GM19328 (cell line): ENCODE measurements around the gene ZNRF1.
"Not testable (repeated sequence)": the region's sequence is repeated elsewhere in the genome, so short reads cannot be mapped to it uniquely, and the experiment has no call there.

Source experiments
- ATAC-seq: cut with Tn5 transposase; IDR thresholded peaks from one replicate; pipeline ENCODE4 v1.9.1; 2021; ENCODE audit warnings: mild to moderate bottlenecking, moderate library complexity; ENCODE audit not compliant: unreplicated experiment

Gene ZNRF1

GRCh38 chr16:75000481-75001081 lies 1.8 kb downstream of the ZNRF1 start:
- no peak for ATAC-seq

- no peak for ATAC-seq
These were observed 3.6 kb downstream of the ZNRF1 start for GRCh38 chr16:75002474-75002873.

GRCh38 chr16:75003931-75004330 lies 5.1 kb downstream of the ZNRF1 start:
- ATAC-seq: no peak

- no peak for ATAC-seq
These were observed 5.6 kb downstream of the ZNRF1 start for GRCh38 chr16:75004460-75004859.

- no peak for ATAC-seq
These were observed 6.9 kb downstream of the ZNRF1 start for GRCh38 chr16:75005697-75006096.

GRCh38 chr16:75007443-75007842 lies 8.6 kb downstream of the ZNRF1 start:
- ATAC-seq: no peak

GRCh38 chr16:75010427-75010826 lies 11.6 kb downstream of the ZNRF1 start:
- ATAC-seq: no peak

GRCh38 chr16:75011634-75012307 lies 12.9 kb downstream of the ZNRF1 start:
- ATAC-seq: peak; percentile 54

GRCh38 chr16:75012380-75013081 lies 13.7 kb downstream of the ZNRF1 start:
- no peak for ATAC-seq

- ATAC-seq: not testable (repeated sequence)
These were observed 14.3 kb downstream of the ZNRF1 start for GRCh38 chr16:75013123-75013522.

- no peak for ATAC-seq
These were observed 15.5 kb downstream of the ZNRF1 start for GRCh38 chr16:75014318-75014717.

GRCh38 chr16:75016451-75017081 lies 17.7 kb downstream of the ZNRF1 start:
- ATAC-seq: not testable (repeated sequence)

GRCh38 chr16:75017670-75018525 lies 19.1 kb downstream of the ZNRF1 start:
- ATAC-seq: no peak

- no peak for ATAC-seq
These were observed 20.2 kb downstream of the ZNRF1 start for GRCh38 chr16:75019007-75019406.

GRCh38 chr16:75019586-75019985 lies 20.8 kb downstream of the ZNRF1 start:
- no peak for ATAC-seq

GRCh38 chr16:75021410-75021809 lies 22.6 kb downstream of the ZNRF1 start:
- ATAC-seq: no peak

GRCh38 chr16:75022567-75022966 lies 23.7 kb downstream of the ZNRF1 start:
- ATAC-seq: no peak

- no peak for ATAC-seq
These were observed 24.2 kb downstream of the ZNRF1 start for GRCh38 chr16:75023009-75023408.

- no peak for ATAC-seq
These were observed 25.4 kb downstream of the ZNRF1 start for GRCh38 chr16:75024182-75024581.

- ATAC-seq: no peak
These were observed 25.8 kb downstream of the ZNRF1 start for GRCh38 chr16:75024594-75024993.

- ATAC-seq: no peak
These were observed 26.9 kb downstream of the ZNRF1 start for GRCh38 chr16:75025761-75026160.
